Measurements from ENCODE around the gene GPR155.
A peak's percentile ranks its signal among the peaks of the same experiment; 100 is the strongest.
"Not testable (repeated sequence)": the region's sequence is repeated elsewhere in the genome, so short reads cannot be mapped to it uniquely, and the experiment has no call there.

GPR155 gene

DNA sequence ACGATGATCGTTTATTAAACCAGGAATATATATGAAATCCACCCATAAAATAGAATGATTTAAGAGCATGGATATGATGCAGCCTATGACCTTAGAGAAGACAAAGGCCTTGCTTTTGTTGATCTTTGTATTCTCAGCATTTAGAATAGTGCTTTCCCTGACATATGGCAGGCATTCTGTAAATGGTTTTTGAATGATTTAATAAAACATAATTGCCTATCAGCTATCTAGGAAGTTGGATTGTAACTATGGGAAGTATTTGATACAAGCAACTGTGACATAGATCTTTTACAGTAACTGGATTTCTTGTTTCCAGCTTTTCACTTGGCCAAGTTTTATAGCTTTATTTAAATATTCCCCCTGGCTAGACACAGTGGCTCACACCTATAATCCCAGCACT, 5.1 kb upstream of the GPR155 start:
- no peak for DNase-seq

GRCh38 chr2:174490051-174490450, 3.2 kb upstream of the GPR155 start:
- no peak for DNase-seq

DNA sequence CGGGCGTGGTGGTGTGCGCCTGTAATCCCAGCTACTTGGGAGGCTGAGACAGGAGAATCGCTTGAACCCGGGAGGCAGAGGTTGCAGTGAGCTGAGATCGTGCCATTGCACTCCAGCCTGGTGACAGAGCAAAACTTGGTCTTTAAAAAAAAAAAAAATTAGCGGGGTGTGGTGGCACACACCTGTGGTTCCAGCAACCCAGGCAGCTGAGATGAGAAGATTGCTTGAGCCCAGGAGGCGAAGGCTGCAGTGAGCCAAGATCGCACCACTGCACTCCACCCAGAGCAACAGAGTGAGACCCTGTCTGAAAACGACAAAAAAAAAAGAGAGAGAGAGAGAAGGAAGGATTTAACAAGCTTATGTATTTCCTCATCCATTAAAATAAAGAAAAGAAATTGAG, 2.7 kb upstream of the GPR155 start:
- DNase-seq, result not testable (repeated sequence)

DNA sequence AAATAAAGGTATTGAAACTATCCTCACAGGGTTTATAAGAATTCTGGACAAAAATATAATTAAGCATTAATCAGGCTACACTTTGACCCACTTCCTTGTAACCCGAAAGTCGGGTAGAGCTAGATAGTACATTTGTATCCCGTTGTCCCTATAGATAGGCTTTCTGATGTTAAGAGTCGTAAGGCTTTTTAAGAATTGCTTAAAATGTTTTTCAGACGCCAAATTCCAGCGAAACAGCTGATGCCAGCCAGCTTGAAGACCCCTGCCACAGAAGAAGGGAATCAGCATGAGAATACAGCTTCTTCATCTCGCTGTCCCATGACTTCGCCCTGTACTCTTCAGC, 962 bp upstream of the GPR155 start:
- DNase-seq, result no peak

DNA sequence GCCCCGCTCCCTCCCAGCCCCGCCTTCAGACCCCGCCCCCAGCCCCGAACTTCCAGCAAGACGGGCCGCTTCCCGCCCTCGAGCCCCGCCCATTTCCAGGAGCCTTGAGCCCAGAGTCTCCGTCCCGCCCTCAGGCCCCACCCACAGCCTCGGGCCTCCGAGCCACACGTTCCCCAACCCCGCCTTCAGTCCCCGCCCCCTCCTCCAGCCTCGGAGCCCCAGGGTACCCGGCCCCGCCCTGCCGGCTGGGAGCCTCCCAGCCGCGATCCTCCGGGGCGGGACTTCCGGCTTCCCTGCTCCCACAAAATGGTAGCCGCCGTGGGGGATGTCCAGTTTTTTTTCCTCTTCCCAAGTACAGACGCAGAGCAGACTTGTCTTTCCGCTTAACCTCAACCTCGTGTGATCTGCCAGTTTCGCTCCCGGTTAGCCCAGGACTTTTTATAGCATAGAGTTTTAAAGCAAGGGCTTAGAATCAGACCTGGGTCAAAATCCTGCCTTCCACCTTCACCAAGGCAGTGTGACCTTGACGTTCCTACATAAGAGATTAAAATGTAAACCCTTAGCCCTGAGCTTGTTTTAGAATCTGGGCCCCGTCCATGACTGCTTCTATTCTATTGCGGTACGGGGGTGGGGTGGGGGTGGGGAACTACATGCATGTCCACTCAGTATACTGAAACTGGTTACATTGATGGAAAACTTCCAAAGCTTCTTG, 435 bp upstream of the GPR155 start:
- peak; percentile 98 for DNase-seq

GRCh38 chr2:174485788-174486562, 854 bp downstream of the GPR155 start:
- peak; percentile 51 for DNase-seq

DNA sequence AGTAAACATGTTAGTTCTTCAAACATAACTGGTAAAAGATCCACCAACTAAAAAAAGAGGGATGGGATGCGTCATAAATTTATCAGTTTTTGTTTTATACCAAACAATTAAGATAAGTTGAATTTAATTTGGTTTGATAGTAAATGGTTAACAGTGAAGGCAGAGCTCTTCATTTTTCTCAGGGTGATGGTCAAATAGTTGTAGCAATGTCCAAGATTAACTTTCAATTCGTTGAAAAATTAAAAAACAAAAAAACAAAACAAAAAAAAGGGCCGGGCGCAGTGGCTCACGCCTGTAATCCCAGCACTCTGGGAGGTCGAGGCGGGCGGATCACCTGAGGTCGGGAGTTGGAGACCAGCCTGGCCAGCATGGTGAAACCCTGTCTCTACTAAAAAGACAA, 1.8 kb downstream of the GPR155 start:
- not testable (repeated sequence) for DNase-seq

DNA sequence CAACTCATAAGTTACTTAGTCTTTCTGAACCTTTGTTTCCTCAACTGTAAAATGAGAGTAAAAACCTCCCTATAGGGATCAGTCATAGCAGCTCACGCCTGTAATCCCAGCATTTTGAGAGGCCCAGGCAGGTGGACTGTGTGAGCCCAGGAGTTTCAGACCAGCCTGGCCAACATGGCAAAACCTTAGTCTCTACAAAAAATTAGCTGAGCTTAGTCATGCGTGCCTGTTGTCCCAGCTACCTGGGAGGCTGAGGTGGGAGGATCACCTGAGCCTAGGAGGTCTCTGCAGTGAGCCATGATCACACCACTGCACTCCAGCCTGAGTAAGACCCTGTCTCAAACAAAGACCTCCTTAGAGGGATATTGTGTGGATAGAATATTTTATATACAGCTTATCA, 2.3 kb downstream of the GPR155 start:
- no peak for DNase-seq

DNA sequence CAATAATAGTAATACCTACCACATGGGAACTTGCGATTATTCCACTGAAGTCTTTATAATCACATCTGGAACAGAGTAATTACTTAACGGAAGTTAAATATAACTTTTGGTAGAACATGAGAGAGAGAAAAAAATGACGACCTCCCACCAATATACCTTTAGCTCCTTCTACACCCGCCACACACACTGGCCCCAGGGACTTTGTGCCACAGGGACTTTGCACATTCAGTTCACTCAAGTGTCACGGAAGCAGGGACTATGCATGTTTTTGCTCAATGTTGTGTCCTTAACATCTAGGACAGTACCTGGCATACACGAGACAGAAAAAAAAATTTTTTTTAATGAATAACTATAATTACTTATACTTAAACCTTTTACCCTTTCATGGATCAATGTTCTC, 4.0 kb downstream of the GPR155 start:
- no peak for DNase-seq

DNA sequence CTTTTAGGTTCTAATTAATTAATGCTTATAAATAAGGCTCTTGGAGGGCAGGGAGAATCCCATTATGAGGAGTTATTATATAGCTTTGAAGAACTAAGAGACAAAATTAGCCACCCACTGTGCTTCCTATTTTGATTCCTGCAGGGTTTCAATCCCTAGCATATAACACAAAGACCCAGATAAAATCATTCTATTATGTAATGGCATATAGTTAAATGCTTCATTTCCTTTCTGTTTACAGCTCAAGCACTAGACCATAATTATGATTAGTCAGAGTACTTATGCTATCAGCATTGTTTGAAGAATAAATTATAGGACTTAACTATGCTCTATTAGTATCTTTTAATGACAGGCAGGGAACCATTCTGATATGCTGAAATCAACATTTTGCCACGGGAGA, 9.1 kb downstream of the GPR155 start:
- DNase-seq, result no peak

- peak; percentile 56 for DNase-seq
Observed at GRCh38 chr2:174473796-174474195, 13.0 kb downstream of the GPR155 start.

GRCh38 chr2:174465327-174465726, 21.5 kb downstream of the GPR155 start:
- DNase-seq, result no peak

GRCh38 chr2:174461221-174461620, 25.6 kb downstream of the GPR155 start:
- DNase-seq, result no peak

DNA sequence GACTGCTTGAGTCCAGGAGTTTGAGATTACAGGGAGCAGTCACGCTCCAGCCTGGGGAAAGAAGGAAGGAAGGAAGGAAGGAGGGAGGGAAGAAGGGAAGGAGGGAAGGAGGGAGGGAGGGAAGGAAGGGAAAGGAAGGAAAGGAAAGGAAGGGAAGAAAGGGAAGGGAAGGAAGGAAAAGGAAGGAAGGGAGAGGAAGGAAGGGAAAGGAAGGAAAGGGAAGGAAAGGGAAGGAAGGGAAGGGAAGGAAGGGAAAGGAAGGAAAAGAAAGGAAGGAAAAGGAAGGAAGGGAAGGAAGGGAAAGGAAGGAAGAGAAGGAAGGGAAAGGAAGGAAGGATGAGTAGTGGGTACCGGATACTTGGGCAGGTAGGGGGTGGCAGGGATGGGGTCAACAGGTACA, 32.3 kb downstream of the GPR155 start:
- DNase-seq, result no peak

GRCh38 chr2:174450021-174450816, 36.6 kb downstream of the GPR155 start:
- no peak for DNase-seq

- DNase-seq, result no peak
Observed at GRCh38 chr2:174449033-174449432, 37.8 kb downstream of the GPR155 start.

DNA sequence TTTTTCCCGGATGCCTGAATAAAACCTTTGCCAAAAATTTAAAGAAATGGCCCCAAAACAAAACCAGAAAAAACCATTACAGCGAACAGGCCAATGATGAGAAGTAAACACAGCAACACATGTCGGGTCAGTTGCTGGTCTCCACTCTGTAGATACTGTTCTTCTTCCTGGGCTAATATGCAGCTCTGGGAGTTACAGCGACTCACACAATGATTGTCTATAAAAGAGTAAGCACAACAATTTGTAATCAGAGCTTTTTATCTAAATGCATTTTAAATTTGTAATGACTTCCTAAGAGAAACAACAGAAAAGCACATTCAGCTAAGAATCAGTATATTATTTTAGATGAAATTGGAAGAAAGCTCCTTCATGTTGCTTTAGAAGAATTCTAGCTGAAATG, 40.3 kb downstream of the GPR155 start:
- no peak for DNase-seq

- no peak for DNase-seq
Observed at GRCh38 chr2:174445248-174445647, 41.6 kb downstream of the GPR155 start.

GRCh38 chr2:174444761-174445160, 42.1 kb downstream of the GPR155 start:
- DNase-seq, result no peak

DNA sequence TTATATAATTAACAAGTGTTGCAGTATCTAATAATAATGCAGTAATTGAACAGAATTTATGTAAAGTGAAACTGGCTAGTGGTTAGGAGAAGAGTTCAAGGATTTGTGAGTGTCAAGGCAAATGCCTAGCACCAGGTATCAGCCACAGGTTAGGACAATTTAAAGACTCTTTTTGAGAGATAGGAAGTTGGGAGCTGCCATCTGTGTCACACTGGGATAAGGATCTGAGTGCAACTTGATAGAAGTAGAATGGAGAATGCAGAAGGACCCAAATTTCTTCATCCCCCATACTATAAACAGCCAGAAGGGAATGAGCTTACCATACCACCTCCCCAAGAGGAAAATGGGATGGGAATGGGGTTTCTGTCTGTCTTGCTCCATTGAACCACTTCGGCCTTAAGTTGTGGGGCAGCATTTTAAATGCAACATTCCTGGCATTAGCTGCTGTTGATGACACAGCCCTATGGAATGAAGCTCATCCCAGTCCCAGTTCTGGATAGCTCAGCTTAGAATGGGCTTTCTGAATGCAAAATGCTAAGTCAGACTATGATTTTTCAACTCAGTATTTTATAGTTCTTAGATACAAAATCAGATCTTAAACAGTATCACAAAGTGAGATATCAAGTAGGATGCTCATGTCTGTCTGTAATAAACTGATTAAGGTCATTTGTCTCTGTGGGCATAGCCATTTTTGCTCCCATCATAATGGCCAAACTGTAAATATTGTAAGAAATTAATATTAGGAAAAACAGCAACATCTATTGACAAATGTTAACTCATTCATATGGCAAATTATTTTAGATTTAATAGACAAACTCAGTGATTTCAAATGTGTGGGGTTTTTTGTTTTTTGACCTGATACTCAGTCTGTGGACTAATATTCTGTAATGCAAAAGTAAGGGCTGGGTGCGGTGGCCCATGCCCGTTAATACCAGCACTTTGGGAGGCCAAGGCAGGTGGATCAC, 44.0 kb downstream of the GPR155 start:
- peak; percentile 89 for DNase-seq

- DNase-seq, result no peak
Observed at GRCh38 chr2:174439950-174440349, 46.9 kb downstream of the GPR155 start.

DNA sequence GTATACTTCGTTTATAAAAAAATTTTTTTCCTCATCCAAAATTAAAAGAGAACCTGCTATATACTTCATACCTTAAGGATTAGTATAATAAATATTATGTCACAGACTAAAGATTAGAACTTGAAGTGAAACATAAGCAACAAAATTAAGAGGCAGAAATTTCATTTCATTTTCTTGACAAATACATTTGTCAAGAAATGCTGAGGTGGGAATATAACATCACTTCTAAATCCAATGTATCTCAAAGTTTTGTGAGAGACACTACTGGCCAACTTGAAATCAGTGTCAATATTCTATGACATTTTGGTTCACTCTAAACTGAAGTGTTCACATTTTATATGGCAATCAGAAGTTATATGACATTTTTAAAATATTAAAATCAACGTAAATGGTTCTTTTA, 47.5 kb downstream of the GPR155 start:
- DNase-seq, result no peak

Measured in EL (cell line).